B cell (primary cell): ENCODE data around the gene ARSJ.

Experiments
- EZH2 ChIP-seq: IDR thresholded peaks from 2 replicates; pipeline ENCODE4 v1.6.1; 2012; ENCODE audit warnings: borderline replicate concordance, low read depth, mild to moderate bottlenecking, moderate library complexity, low read length; ENCODE audit not compliant: insufficient read depth, poor library complexity, severe bottlenecking
- TF ChIP-seq, protein P1 (sequence below): fragments of 200-600 bp; IDR thresholded peaks from one replicate; pipeline ENCODE4 v1.8.0; 2022; ENCODE audit warnings: antibody characterized with exemption, mild to moderate bottlenecking

DNA sequence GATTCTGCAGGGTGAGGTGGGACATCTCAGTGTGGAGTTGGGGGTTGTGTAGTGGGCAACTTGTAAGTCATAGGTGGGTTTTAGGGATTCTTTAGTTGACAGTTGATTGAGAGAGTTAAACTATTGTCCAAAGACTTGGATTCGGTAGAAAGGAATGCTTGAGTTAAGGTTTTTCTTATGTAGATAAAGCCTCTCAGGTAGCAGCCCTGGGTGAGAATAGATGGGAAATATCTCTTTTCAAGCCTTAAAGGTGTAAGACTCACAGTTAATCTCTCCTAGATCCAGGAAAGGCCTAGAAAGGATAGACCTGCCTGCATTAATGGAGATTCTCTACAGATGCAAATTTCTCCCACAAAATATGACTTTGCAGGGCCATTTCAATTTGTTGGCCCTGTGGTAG lies 108.4 kb downstream of the ARSJ start:
- TF ChIP-seq, protein P1, sequence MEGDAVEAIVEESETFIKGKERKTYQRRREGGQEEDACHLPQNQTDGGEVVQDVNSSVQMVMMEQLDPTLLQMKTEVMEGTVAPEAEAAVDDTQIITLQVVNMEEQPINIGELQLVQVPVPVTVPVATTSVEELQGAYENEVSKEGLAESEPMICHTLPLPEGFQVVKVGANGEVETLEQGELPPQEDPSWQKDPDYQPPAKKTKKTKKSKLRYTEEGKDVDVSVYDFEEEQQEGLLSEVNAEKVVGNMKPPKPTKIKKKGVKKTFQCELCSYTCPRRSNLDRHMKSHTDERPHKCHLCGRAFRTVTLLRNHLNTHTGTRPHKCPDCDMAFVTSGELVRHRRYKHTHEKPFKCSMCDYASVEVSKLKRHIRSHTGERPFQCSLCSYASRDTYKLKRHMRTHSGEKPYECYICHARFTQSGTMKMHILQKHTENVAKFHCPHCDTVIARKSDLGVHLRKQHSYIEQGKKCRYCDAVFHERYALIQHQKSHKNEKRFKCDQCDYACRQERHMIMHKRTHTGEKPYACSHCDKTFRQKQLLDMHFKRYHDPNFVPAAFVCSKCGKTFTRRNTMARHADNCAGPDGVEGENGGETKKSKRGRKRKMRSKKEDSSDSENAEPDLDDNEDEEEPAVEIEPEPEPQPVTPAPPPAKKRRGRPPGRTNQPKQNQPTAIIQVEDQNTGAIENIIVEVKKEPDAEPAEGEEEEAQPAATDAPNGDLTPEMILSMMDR = no peak
- no peak for TF ChIP-seq EZH2
